PC-9 (cell line): ENCODE data around the gene ARID3A. TPM values are rescaled to one million over a fixed set of nuclear protein-coding genes. Genes with fewer than 3 reads are reported as not detected.

Experiments used
- BruUV-seq: library from RNA; stranded (reverse); fragments of 400-500 nt; replicated peaks from 2 replicates; lab custom pipeline; 2021; lab: Mats Ljungman, UMichigan
- CTCF ChIA-PET: fragments of 300-600 bp; sonication (Branson Sonifier 250); formaldehyde crosslinking; loops from one replicate; lab custom pipeline; 2022; ENCODE audit warnings: antibody characterized with exemption; lab: Charles Lee
- POLR2A ChIA-PET: fragments of 300-600 bp; sonication (Branson Sonifier 250); formaldehyde crosslinking; loops from one replicate; lab custom pipeline; 2022; ENCODE audit warnings: antibody characterized with exemption; ENCODE audit not compliant: unreplicated experiment; lab: Charles Lee
- DNase-seq, 2 experiments: peaks; one replicate each; pipeline versions ENCODE4 v3.0.0 to v3.0.0-alpha.2; 2015 to 2022; ENCODE audit warnings: mixed read lengths in 1 of 2
- H2AFZ ChIP-seq: fragments of 200-600 bp; sonication (generic); 2 replicates; pipeline ENCODE4 v1.8.1; 2017; ENCODE audit warnings: antibody characterized with exemption
- H3F3A ChIP-seq: fragments of 200-600 bp; sonication (generic); 2 replicates; pipeline ENCODE4 v1.8.1; 2017; ENCODE audit warnings: antibody characterized with exemption, mild to moderate bottlenecking, low read depth; ENCODE audit not compliant: insufficient read depth
- H3K27ac ChIP-seq: fragments of 200-600 bp; sonication (generic); 2 replicates; pipeline ENCODE4 v1.6.1; 2016; ENCODE audit warnings: mixed run types
- H3K27me3 ChIP-seq: fragments of 200-600 bp; sonication (generic); 2 replicates; pipeline ENCODE4 v1.6.1; 2016; ENCODE audit warnings: low read depth, mixed run types; ENCODE audit not compliant: insufficient read depth
- H3K36me3 ChIP-seq: fragments of 200-600 bp; sonication (generic); 2 replicates; pipeline ENCODE4 v1.6.1; 2016; ENCODE audit warnings: low read depth, mixed run types
- H3K4me1 ChIP-seq: fragments of 200-600 bp; sonication (generic); replicated peaks from 2 replicates; pipeline ENCODE4 v1.6.1; 2016; ENCODE audit warnings: mixed run types; ENCODE audit not compliant: insufficient read depth
- H3K4me2 ChIP-seq: fragments of 200-600 bp; sonication (generic); 2 replicates; pipeline ENCODE4 v1.6.1; 2017; ENCODE audit warnings: mixed run types
- H3K4me3 ChIP-seq: fragments of 200-600 bp; sonication (generic); 2 replicates; pipeline ENCODE4 v1.6.1; 2016; ENCODE audit warnings: mixed run types
- H3K79me2 ChIP-seq: fragments of 200-600 bp; sonication (generic); 2 replicates; pipeline ENCODE4 v1.6.1; 2017; ENCODE audit warnings: low read depth, mixed run types
- H3K9me2 ChIP-seq: fragments of 200-600 bp; sonication (generic); 2 replicates; pipeline ENCODE4 v1.8.1; 2017; ENCODE audit warnings: mild to moderate bottlenecking; ENCODE audit not compliant: insufficient read depth
- H3K9me3 ChIP-seq: fragments of 200-600 bp; sonication (generic); 2 replicates; pipeline ENCODE4 v1.8.1; 2016; ENCODE audit warnings: low read depth; ENCODE audit not compliant: insufficient read depth
- H4K20me1 ChIP-seq: fragments of 200-600 bp; sonication (generic); 2 replicates; pipeline ENCODE4 v1.8.1; 2017; ENCODE audit not compliant: insufficient read depth
- CTCF ChIP-seq: fragments of 200-600 bp; sonication (generic); conservative IDR thresholded peaks from 2 replicates; pipeline ENCODE4 v1.6.1; 2017; ENCODE audit warnings: mixed run types, antibody characterized with exemption, mild to moderate bottlenecking, moderate library complexity
- EZH2 ChIP-seq: fragments of 200-600 bp; sonication (generic); IDR thresholded peaks from 2 replicates; pipeline ENCODE4 v1.8.0; 2017; ENCODE audit warnings: antibody characterized with exemption, low read depth
- intact Hi-C: fragments of 100-400 bp; cut with micrococcal nuclease; formaldehyde crosslinking; loops from one replicate; pipeline ENCODE4 v1.10.0; 2022; ENCODE audit not compliant: unreplicated experiment
- total RNA-seq: library from RNA; stranded (reverse); gene quantifications from 2 replicates; pipeline ENCODE4 v1.2.3, GENCODE V29; 2021

Gene ARID3A
- total RNA-seq, 1 experiment from 2014 or later = 10.7 TPM

DNA sequence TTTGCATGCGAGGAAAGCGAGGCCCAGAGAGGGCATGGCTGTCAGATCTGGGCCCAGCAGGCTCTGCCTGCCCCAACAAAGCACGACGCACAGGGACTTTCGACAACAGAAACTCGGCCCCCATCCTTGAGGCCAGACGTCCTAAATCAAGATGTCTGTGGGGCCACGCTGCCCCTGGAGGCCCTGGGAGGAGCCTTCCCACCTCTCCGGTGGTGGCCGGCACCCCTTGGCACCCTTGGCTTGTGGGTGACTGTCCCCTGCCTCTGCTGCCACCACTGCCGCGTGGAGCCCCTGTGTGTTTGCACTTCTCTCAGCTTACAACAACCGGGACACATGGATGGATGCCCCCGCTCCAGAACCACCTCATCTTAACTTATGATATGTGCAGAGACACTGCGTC lies 62.7 kb downstream of the ARID3A start:
- Histone ChIP-seq H3K4me3 (no peak overlapping the region), H4K20me1 (peaks cover 14% of the 10 kb centered on the region), H3K27ac (no peak overlapping the region), H3K79me2 (peaks cover 9% of the 10 kb centered on the region), H3K4me1 (0 out of 2 replicates have a peak, but pooled peaks cover 5% of the 10 kb centered on the region), H3K27me3 (no peaks in the 10 kb centered on the region), H3K4me2 (no peak overlapping the region), H3K9me2 (no peaks in the 10 kb centered on the region), H3K36me3 (no peaks in the 10 kb centered on the region), H3F3A (peaks cover 40% of the 10 kb centered on the region; the same call in 1 of the 2 replicates), H2AFZ (no peak overlapping the region), H3K9me3 (no peaks in the 10 kb centered on the region)
- BruUV-seq = no TSS peak
- ChIA-PET CTCF (interaction anchor here (0.6 kb wide), 1 partner anchor 90 kb away, joined by 23 read pairs; no protein-coding TSS in a partner anchor), POLR2A (no interaction called here)
- intact Hi-C loops = loop anchor here (10.0 kb wide), 1 partner anchor 134 kb away; the partner anchor contains the start of genes CFD and ELANE
- no peak for DNase-seq
- TF ChIP-seq EZH2 = no peak
- no peak for TF ChIP-seq CTCF

- H3K4me2 ChIP-seq = no peak overlapping the region
- no peaks in the 10 kb centered on the region for H3K36me3 ChIP-seq
- no peaks in the 10 kb centered on the region for H3K9me2 ChIP-seq
- TF ChIP-seq CTCF = peak; percentile 36; the same call in 1 of the 2 replicates
- TF ChIP-seq EZH2 = no peak
- H3F3A ChIP-seq = peaks cover 42% of the 10 kb centered on the region; the same call in 1 of the 2 replicates
- H2AFZ ChIP-seq = no peak overlapping the region
- peaks cover 21% of the 10 kb centered on the region for H4K20me1 ChIP-seq
- H3K27ac ChIP-seq = no peak overlapping the region
- DNase-seq = no peak
- intact Hi-C loops = loop anchor here (10.0 kb wide), 1 partner anchor 135 kb away; the partner anchor contains the start of genes CFD and ELANE
- H3K79me2 ChIP-seq = peaks cover 6% of the 10 kb centered on the region
- BruUV-seq = no TSS peak
- H3K4me3 ChIP-seq = no peak overlapping the region
- no peaks in the 10 kb centered on the region for H3K27me3 ChIP-seq
- H3K4me1 ChIP-seq = peaks cover 5% of the 10 kb centered on the region
- CTCF ChIA-PET = no interaction called here
- no peaks in the 10 kb centered on the region for H3K9me3 ChIP-seq
- POLR2A ChIA-PET = no interaction called here
Measured at GRCh38 chr19:989381-990081, 63.7 kb downstream of the ARID3A start.

- Histone ChIP-seq H3K9me3 (no peaks in the 10 kb centered on the region), H3K27ac (no peak overlapping the region), H3K9me2 (no peaks in the 10 kb centered on the region), H3K36me3 (no peaks in the 10 kb centered on the region), H3K27me3 (no peaks in the 10 kb centered on the region), H2AFZ (no peak overlapping the region), H3K4me1 (peaks cover 12% of the 10 kb centered on the region), H3F3A (peaks cover 44% of the 10 kb centered on the region; the same call in 1 of the 2 replicates), H3K4me3 (no peak overlapping the region), H3K4me2 (no peak overlapping the region), H3K79me2 (peaks cover under 1% of the 10 kb centered on the region; the same call in 1 of the 2 replicates), H4K20me1 (peaks cover 27% of the 10 kb centered on the region)
- TF ChIP-seq EZH2 (no peak), CTCF (no peak)
- POLR2A ChIA-PET = no interaction called here
- no peak for DNase-seq
- intact Hi-C loops = no loop called here
- CTCF ChIA-PET = no interaction called here
- BruUV-seq = no TSS peak
Measured at GRCh38 chr19:990119-990571, 64.3 kb downstream of the ARID3A start.
